Testis (tissue), 3 donors: ENCODE measurements around the gene PDK2. TPM values are rescaled to one million over a fixed set of nuclear protein-coding genes. Genes with fewer than 3 reads are reported as not detected.

Experiments
- DNase-seq: peaks from one replicate; pipeline ENCODE4 v3.0.0-alpha.2; 2019
- H3K27ac ChIP-seq, 2 donors: fragments of 200-600 bp; sonication (generic); one replicate each; pipeline ENCODE4 v1.5.1; 2019
- H3K27me3 ChIP-seq: fragments of 200-600 bp; sonication (generic); one replicate; pipeline ENCODE4 v1.5.1; 2019
- H3K36me3 ChIP-seq: fragments of 200-600 bp; sonication (generic); one replicate; pipeline ENCODE4 v1.5.1; 2017; ENCODE audit warnings: low read depth; ENCODE audit errors: missing control alignments
- H3K4me1 ChIP-seq: fragments of 200-600 bp; sonication (generic); one replicate; pipeline ENCODE4 v1.5.1; 2019
- H3K4me3 ChIP-seq, 2 donors: fragments of 200-600 bp; sonication (generic); one replicate each; pipeline ENCODE4 v1.5.1; 2017 to 2019
- H3K9me3 ChIP-seq: fragments of 200-600 bp; sonication (generic); one replicate; pipeline ENCODE4 v1.5.1; 2017
- CTCF ChIP-seq, 3 experiments: fragments of 450-650 bp in 2 of 3; fragments of 200-600 bp in 1 of 3; sonication (generic) in 1 of 3; IDR thresholded peaks; one replicate each; pipeline ENCODE4 v1.5.1; 2016 to 2019; ENCODE audit warnings: antibody characterized with exemption in 3 of 3, mild to moderate bottlenecking in 2 of 3, moderate library complexity in 1 of 3
- POLR2A ChIP-seq: fragments of 450-650 bp; IDR thresholded peaks from one replicate; pipeline ENCODE4 v1.6.1; 2017; ENCODE audit warnings: antibody characterized with exemption, mild to moderate bottlenecking, moderate library complexity
- WGBS, 2 donors: methylation state at CpG; one replicate each; pipeline ENCODE4 v1.1.5; 2018; 5-methylcytosine and 5-hydroxymethylcytosine counted together
- intact Hi-C: fragments of 100-400 bp; cut with DNase I; formaldehyde crosslinking; loops from one replicate; pipeline ENCODE4 v1.15.1; 2023; ENCODE audit warnings: low total_unique reads
- polyA plus RNA-seq: library from polyadenylated mRNA; stranded (reverse); fragments of 350-450 nt; fragmentation: Illumina TruSeq; extraction: RNeasy Lipid Tissue Mini Kit (QIAGEN cat#74804); gene quantifications from one replicate; pipeline ENCODE4 v1.2.3, GENCODE V29; 2014; ENCODE audit warnings: low read depth, low replicate concordance; ENCODE audit not compliant: insufficient read depth
- total RNA-seq, 2 donors: library from RNA; depleted of rRNA; stranded (reverse); fragments of >200 nt; gene quantifications; one replicate each; pipeline ENCODE4 v1.2.3, GENCODE V29; 2016

Gene PDK2
- total and polyA plus RNA-seq, 3 donors from 2014 or later = 50.6 to 62.1 (median 56.4) TPM

DNA sequence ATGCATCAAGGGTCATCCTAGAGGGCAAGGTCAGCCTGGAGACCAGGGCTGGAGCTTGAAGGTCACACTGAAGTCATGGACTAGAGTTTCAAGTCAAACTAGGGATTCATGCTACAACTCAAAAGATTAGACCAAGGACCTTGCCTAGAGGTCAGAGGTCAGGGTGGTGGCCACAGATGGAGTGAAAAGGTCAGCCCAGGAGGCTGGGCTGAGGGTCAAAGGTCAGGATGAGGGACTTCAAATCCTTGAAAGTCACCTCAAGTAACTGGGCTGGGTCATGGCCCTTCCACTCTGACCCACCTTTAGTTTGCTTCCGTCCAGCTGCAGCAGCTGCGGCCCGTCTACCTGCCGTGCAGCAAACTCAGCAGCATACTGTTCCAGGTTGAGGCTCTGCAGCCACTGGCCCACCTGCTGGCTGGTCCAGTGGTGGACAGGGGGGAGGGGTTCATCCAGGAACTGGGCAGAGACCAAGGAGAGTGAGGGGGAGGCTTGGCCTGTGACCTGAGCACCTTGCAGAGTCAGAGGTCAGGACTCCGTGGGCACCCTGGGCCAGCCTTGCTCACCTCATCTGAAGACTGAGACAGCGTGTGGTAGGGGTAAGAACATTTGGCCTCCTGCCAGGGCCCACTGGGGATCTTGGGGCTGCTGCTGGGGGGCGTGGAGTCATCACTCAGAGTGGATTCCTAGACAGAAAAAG is 18.6 kb downstream of the PDK2 start:
- 83 to 90% methylated on average over 6 to 7 of the region's 7 CpGs for whole genome bisulfite sequencing, 2 donors
- Histone ChIP-seq H3K4me1 (peaks cover 25% of the 10 kb centered on the region), H3K4me3 (no peak overlapping the region), H3K9me3 (no peaks in the 10 kb centered on the region), H3K27me3 (no peaks in the 10 kb centered on the region), H3K36me3 (no peaks in the 10 kb centered on the region), H3K27ac (no peak overlapping the region)
- DNase-seq = no peak
- intact Hi-C loops = no loop called here
- TF ChIP-seq POLR2A (no peak), CTCF (IDR thresholded peaks at IDR 0.05) (no peak)

DNA sequence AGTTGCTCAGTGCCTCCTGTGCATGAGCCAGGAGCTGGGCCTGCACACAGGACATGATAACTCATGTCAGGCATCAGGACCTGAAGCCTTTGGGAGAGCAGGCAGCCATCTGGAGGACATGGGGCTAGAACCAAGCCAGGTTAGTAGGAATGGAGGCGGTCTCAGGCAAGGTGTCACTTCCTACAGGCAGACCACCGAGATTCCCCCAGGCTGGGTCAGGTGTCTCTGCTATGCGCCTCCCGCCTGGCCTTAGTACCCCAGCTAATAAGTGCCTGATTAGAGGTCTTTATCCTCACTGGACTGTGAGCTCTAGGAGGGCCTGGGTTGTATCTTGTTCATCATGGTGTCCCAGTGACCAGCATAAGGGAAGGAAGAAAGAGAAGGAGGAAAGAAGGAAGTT is 19.2 kb downstream of the PDK2 start:
- H3K36me3 ChIP-seq = no peaks in the 10 kb centered on the region
- no peak for DNase-seq
- H3K9me3 ChIP-seq = no peaks in the 10 kb centered on the region
- 81 to 86% methylated on average over 4 of the region's 4 CpGs for WGBS, 2 donors
- H3K4me1 ChIP-seq = peaks cover 25% of the 10 kb centered on the region
- H3K27ac ChIP-seq = no peak overlapping the region
- TF ChIP-seq CTCF (IDR thresholded peaks at IDR 0.05) = no peak
- TF ChIP-seq POLR2A = no peak
- H3K4me3 ChIP-seq = no peak overlapping the region
- no peaks in the 10 kb centered on the region for H3K27me3 ChIP-seq
- intact Hi-C loops = no loop called here

DNA sequence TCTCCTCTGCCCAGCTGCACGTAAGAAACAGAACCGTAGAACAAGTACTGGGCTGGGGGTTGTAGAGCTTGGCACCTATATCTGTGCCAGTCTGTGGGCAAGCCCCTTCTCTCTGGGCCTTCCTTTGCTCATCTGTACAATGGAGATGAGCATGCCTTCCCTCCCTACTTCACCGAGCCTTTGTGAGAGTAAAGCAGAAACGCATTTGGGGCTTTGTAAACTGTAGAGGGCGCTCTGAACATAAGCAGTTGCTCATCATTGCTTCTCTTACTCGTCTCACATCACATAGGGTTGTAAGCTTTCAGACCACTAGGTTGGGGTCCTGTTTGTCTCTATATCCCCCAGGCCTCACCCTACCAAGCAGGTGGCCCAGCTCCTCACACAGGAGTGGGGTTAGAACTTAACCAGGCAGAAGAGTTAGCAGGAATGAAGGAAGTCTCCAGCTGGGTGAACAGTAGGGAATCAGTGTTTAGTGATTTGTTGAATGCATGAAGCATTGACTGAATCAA is 19.8 kb downstream of the PDK2 start:
- intact Hi-C loops = no loop called here
- Histone ChIP-seq H3K9me3 (no peaks in the 10 kb centered on the region), H3K4me3 (no peak overlapping the region), H3K27ac (no peak overlapping the region), H3K36me3 (no peaks in the 10 kb centered on the region), H3K4me1 (peaks cover 25% of the 10 kb centered on the region), H3K27me3 (no peaks in the 10 kb centered on the region)
- TF ChIP-seq POLR2A = no peak
- TF ChIP-seq CTCF (IDR thresholded peaks at IDR 0.05) = peak in 2 of 3 experiments; percentile 50 to 59
- DNase-seq = peak; percentile 81
- 35 to 51% methylated on average over 6 of the region's 6 CpGs for WGBS, 2 donors

GRCh38 chr17:50115756-50116155 is 20.6 kb downstream of the PDK2 start:
- no peaks in the 10 kb centered on the region for H3K27me3 ChIP-seq
- H3K4me1 ChIP-seq = peaks cover 25% of the 10 kb centered on the region
- intact Hi-C loops = no loop called here
- WGBS, 2 donors = 78 to 79% methylated on average over 15 to 16 of the region's 17 CpGs
- no peaks in the 10 kb centered on the region for H3K36me3 ChIP-seq
- H3K4me3 ChIP-seq = no peak overlapping the region
- no peak overlapping the region for H3K27ac ChIP-seq
- no peak for TF ChIP-seq POLR2A
- no peak for TF ChIP-seq CTCF (IDR thresholded peaks at IDR 0.05)
- H3K9me3 ChIP-seq = no peaks in the 10 kb centered on the region
- no peak for DNase-seq
